HepG2 (cell line): ENCODE results near the gene RREB1. TPM values are rescaled to one million over a fixed set of nuclear protein-coding genes. Genes with fewer than 3 reads are reported as not detected.

Source experiments
- AHDC1 ChIP-seq: sonication (generic); formaldehyde crosslinking; IDR thresholded peaks from 2 replicates; pipeline ENCODE4 v1.5.1; 2020; ENCODE audit warnings: mild to moderate bottlenecking, missing genetic modification reagents, borderline replicate concordance
- BCL6 ChIP-seq: IDR thresholded peaks from 2 replicates; pipeline ENCODE4 v1.6.1; 2016; ENCODE audit warnings: missing genetic modification reagents, missing compliant biosample characterization
- CSRNP1 ChIP-seq: sonication (generic); formaldehyde crosslinking; IDR thresholded peaks from 2 replicates; pipeline ENCODE4 v1.8.1; 2023; ENCODE audit warnings: mild to moderate bottlenecking, missing genetic modification reagents
- ESRRA ChIP-seq: sonication (generic); formaldehyde crosslinking; IDR thresholded peaks from 2 replicates; pipeline ENCODE4 v1.5.1; 2020; ENCODE audit warnings: mild to moderate bottlenecking, low read depth, missing genetic modification reagents
- GABPA ChIP-seq, 2 experiments: IDR thresholded peaks; 2 replicates each; pipeline ENCODE4 v1.6.1; 2011 to 2016; ENCODE audit warnings: low read depth in 2 of 2, low read length in 1 of 2, missing biosample characterization in 1 of 2, missing genetic modification characterization in 1 of 2
- HINFP ChIP-seq: sonication (generic); formaldehyde crosslinking; IDR thresholded peaks from 2 replicates; pipeline ENCODE4 v1.4.0; 2020; ENCODE audit warnings: low read depth, mild to moderate bottlenecking, missing genetic modification reagents
- HOXA7 ChIP-seq: sonication (generic); formaldehyde crosslinking; IDR thresholded peaks from 2 replicates; pipeline ENCODE4 v1.8.1; 2022; ENCODE audit warnings: mild to moderate bottlenecking, missing genetic modification reagents, moderate library complexity
- SNAI1 ChIP-seq: sonication (generic); formaldehyde crosslinking; IDR thresholded peaks from 2 replicates; pipeline ENCODE4 v1.5.0; 2020; ENCODE audit warnings: mild to moderate bottlenecking, missing genetic modification reagents, borderline replicate concordance
- TEAD2 ChIP-seq: sonication (generic); formaldehyde crosslinking; IDR thresholded peaks from 2 replicates; pipeline ENCODE4 v1.9.0; 2021; ENCODE audit warnings: missing genetic modification reagents
- ZNF260 ChIP-seq: sonication (generic); formaldehyde crosslinking; IDR thresholded peaks from 2 replicates; pipeline ENCODE4 v1.4.0; 2020; ENCODE audit warnings: missing genetic modification reagents, low read depth, mild to moderate bottlenecking, borderline replicate concordance
- ZNF772 ChIP-seq: sonication (generic); formaldehyde crosslinking; IDR thresholded peaks from 2 replicates; pipeline ENCODE4 v1.5.0; 2020; ENCODE audit warnings: mild to moderate bottlenecking, missing genetic modification reagents
- ZNF790 ChIP-seq: sonication (generic); formaldehyde crosslinking; IDR thresholded peaks from 2 replicates; pipeline ENCODE4 v1.8.0; 2022; ENCODE audit warnings: missing genetic modification reagents, mild to moderate bottlenecking, borderline replicate concordance
- polyA plus RNA-seq, 8 experiments: library from polyadenylated mRNA; depleted of rRNA in 3 of 8; stranded (reverse) in 7 of 8; unstranded in 1 of 8; fragments of >200 nt; fragmentation: Illumina TruSeq in 4 of 8; extraction: Trizol in 4 of 8; gene quantifications; 2 replicates each; pipeline versions ENCODE4 v1.2.1 to v1.2.3, GENCODE V29; 2011 to 2016; ENCODE audit warnings: low read depth in 4 of 8, missing spikeins in 1 of 8, mixed read lengths in 1 of 8; ENCODE audit not compliant: insufficient read depth in 1 of 8
- total RNA-seq, 5 experiments: library from RNA; depleted of rRNA; stranded (reverse); fragments of >200 nt; fragmentation: Illumina TruSeq; extraction: Trizol; gene quantifications; 2 replicates each; pipeline ENCODE4 v1.2.3, GENCODE V29; 2016; ENCODE audit warnings: low read depth in 1 of 5
- TF ChIP-seq, protein P1 (sequence below): sonication (generic); formaldehyde crosslinking; IDR thresholded peaks from 2 replicates; pipeline ENCODE4 v1.4.0; 2020; ENCODE audit warnings: missing genetic modification reagents, mild to moderate bottlenecking, borderline replicate concordance
- TF ChIP-seq, protein P2 (sequence below): sonication (generic); formaldehyde crosslinking; IDR thresholded peaks from 2 replicates; pipeline ENCODE4 v1.5.0; 2020; ENCODE audit warnings: mild to moderate bottlenecking, missing genetic modification reagents

RREB1 gene
- total and polyA plus RNA-seq, 2 of the 13 experiments (the other 11 are each of a cell fraction or from before 2014, with no cell fraction given): 6.1 to 23.2 TPM

- TF ChIP-seq ESRRA (CRISPR knock-in tag): no peak
- TF ChIP-seq TEAD2: no peak
- TF ChIP-seq GABPA (IDR thresholded peaks at IDR 0.05; ENCODE audit: low read depth, low read length): no peak
- no peak for TF ChIP-seq GABPA (CRISPR knock-in tag; IDR thresholded peaks at IDR 0.05; ENCODE audit: low read depth)
- no peak for TF ChIP-seq SNAI1
- TF ChIP-seq BCL6: peak; percentile 46; the same call in 1 of the 2 replicates
- TF ChIP-seq, protein P1, sequence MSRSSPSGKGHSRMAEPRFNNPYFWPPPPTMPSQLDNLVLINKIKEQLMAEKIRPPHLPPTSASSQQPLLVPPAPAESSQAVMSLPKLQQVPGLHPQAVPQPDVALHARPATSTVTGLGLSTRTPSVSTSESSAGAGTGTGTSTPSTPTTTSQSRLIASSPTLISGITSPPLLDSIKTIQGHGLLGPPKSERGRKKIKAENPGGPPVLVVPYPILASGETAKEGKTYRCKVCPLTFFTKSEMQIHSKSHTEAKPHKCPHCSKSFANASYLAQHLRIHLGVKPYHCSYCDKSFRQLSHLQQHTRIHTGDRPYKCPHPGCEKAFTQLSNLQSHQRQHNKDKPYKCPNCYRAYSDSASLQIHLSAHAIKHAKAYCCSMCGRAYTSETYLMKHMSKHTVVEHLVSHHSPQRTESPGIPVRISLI (CRISPR knock-in tag): peak; percentile 93
- TF ChIP-seq AHDC1: peak; percentile 71; the same call in 1 of the 2 replicates
- TF ChIP-seq ZNF772 (CRISPR knock-in tag): no peak; the same call in 1 of the 2 replicates
- TF ChIP-seq, protein P2, sequence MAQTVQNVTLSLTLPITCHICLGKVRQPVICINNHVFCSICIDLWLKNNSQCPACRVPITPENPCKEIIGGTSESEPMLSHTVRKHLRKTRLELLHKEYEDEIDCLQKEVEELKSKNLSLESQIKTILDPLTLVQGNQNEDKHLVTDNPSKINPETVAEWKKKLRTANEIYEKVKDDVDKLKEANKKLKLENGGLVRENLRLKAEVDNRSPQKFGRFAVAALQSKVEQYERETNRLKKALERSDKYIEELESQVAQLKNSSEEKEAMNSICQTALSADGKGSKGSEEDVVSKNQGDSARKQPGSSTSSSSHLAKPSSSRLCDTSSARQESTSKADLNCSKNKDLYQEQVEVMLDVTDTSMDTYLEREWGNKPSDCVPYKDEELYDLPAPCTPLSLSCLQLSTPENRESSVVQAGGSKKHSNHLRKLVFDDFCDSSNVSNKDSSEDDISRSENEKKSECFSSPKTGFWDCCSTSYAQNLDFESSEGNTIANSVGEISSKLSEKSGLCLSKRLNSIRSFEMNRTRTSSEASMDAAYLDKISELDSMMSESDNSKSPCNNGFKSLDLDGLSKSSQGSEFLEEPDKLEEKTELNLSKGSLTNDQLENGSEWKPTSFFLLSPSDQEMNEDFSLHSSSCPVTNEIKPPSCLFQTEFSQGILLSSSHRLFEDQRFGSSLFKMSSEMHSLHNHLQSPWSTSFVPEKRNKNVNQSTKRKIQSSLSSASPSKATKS (CRISPR knock-in tag): peak; percentile 55; the same call in 1 of the 2 replicates
- no peak for TF ChIP-seq ZNF260 (CRISPR knock-in tag)
- TF ChIP-seq HINFP (CRISPR knock-in tag): no peak
- TF ChIP-seq HOXA7 (CRISPR knock-in tag): no peak
- TF ChIP-seq ZNF790 (CRISPR knock-in tag): no peak
- TF ChIP-seq CSRNP1: no peak
These were observed 32.2 kb downstream of the RREB1 start (continued) for GRCh38 chr6:7139835-7140470.
